Stimulated activated naive CD4-positive, alpha-beta T cell treated with Interleukin-2 at 50 U/mL for 16 hours (primary cell): ENCODE measurements around the gene HEATR5A.
"Not testable (repeated sequence)": the region's sequence is repeated elsewhere in the genome, so short reads cannot be mapped to it uniquely, and the experiment has no call there.

Source experiments
- DNase-seq: peaks from one replicate; lab custom pipeline; 2025; lab: John Stamatoyannopoulos, UW

HEATR5A gene

DNA sequence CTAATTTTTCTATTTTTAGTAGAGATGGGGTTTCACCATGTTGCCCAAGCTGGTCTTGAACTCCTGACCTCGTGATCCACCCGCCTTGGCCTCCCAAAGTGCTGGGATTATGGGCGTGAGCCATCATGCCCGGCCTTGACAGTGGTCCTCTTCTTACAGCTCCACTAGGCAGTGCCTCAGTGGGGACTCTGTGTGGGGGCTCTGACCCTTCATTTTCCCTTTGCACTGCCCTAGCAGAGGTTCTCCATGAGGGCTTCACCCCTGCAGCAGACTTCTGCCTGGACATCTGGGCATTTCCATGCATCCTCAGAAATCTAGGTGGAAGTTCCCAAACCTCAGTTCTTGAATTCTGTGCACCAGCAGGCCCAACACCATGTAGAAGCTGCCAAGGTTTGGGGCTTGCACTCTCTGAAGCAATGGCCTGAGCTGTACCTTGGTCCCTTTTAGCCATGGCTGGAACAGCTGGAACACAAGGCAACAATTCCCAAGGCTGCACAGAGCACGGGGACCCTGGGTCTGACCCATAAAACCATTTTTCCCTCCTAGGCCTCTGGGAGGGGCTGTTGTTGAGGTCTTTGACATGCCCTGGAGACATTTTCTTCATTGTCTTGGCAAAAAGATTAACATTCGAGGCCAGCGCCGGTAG, 90.4 kb downstream of the HEATR5A start:
- DNase-seq: not testable (repeated sequence)

DNA sequence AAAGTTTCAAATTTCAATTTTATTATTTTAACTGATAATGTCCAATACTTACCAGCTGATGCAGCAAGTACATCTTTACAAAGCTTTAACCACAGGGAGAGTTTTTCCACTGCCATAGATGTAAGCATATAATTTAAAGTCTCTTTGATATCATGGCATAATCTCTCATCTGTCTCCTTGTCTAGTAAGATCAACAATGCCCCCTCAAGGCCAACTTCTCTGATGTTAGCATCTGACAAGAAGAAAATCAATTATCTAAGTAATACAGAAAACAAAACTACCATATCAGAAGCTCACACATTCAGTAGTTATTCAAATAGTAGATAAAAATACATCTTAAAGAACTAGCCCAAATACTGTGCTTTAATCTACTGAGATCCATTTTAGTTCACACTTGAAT, 94.2 kb downstream of the HEATR5A start:
- no peak for DNase-seq

DNA sequence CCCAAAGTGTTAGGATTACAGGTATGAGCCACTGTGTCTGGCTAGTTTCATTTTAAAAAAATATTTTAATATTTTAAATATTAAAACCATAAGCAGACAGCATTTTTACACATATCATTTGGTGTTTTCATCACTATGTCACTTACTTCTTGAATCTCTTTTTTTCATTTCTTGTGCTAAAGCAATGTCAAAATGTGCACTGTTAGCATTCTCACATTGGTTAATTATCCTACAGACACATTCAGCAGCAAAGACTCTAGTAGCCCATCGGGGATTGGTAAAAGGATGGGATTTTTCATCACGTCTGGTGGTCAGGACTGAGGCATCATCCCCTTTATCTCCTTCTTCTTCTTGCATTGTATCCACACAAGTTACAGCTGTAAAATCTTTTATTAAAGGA, 96.9 kb downstream of the HEATR5A start:
- no peak for DNase-seq

DNA sequence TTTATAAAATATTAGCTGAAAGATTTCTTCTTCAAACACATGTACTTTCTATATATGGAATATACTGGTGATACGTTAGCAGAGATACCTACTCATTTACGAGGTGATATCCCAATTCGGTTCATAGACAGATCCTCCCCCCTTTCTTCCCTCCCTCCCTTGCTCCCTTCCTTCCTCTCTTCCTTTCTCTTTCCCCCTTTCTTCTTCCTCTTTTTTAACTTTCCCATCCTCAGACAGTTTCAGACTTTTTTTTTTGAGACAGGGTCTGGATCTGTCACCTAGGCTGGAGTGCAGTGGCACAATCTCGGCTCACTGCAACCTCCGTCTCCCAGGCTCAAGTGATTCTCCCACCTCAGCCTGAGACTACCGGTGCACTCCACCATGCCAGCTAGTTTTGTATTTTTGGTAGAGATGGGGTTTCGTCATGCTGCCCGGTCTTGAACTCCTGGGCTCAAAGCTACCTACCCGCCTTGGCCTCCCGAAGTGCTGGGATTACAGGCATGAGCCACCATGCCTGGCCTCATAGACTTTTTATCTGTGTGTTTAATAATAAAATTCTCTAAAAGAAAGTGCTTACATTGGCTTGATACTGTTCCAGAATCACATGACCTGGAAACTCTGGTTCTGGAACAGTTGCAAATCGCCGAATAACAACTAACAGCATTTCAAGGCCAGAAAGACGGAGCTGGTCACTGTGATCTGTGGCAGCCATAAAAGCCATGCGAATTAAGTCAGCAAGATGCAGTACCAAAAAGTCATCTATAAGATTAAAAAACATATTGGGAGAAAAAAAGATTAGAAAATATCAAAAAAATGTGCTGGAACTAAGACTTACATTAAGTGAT, 99.2 kb downstream of the HEATR5A start:
- no peak for DNase-seq

DNA sequence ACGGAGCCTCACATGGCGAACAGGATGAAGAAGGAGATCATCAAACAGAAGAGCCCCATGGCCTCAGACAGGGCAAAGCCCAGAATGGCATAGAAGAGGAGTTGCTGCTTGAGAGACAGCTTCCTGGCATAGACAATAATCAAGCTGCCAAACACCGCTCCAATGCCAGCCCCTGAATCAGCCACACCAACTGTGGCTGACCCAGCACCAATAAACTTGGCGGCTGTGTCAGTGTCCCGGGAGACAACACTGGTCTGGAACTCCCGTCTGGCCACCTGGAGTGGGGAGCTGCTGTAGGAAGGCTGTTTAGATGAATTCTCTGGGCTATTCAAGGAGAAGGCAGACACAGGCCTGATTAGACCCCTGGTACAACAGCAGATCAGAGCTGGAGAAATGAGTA, 100.1 kb downstream of the HEATR5A start:
- no peak for DNase-seq

DNA sequence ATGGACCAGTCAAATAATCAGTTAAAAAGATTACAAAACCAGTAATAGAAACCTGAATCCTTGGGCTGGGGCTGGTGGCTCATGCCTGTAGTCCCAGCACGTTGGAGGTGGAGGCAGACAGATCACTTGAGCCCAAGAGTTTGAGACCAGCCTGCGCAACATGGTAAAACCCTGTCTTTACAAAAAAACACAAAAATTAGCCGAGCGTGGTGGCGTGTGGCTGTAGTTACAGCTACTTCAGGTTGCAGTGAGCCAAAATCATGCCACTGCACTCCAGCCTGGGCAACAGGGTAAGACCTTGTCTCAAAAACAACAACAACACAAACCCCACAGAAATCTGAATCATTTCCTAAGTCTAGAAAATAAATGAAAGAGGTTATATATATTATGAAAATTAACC, 100.6 kb downstream of the HEATR5A start:
- no peak for DNase-seq

DNA sequence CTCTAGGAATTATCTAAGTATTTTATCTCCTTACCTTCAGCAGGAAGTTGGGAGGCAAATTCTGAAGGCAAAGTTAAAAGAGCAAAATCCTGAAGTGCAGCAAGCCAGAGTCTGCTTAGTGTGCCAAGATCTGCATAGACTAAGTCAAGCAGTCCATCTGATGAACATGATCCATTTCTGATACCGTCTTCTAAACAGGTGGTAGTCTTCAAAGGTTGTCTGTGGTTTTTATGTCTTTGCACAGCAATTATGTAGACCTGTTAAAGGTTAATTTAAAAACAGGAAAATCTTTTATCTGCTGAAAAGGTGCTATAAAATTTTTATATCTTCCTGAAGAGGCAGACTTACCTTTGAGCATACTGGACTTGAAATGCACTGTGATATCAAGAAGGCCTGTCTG, 107.4 kb downstream of the HEATR5A start:
- no peak for DNase-seq

DNA sequence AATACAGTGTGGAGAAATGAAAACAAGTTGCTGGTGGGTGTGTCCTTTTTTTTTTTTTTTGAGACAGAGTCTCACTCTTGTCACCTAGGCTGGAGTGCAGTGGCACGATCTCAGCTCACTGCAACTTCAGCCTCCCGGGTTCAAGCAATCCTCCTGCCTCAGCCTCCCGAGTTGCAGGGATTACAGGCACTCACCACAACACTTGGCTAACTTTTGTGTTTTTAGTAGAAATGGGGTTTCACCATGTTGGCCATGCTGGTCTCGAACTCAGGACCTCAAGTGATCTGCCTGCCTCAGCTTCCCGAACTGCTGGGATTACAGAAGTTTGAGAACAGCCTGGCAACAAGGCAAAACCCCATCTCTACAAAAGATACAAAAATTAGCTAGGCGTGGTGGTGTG, 108.0 kb downstream of the HEATR5A start:
- not testable (repeated sequence) for DNase-seq

DNA sequence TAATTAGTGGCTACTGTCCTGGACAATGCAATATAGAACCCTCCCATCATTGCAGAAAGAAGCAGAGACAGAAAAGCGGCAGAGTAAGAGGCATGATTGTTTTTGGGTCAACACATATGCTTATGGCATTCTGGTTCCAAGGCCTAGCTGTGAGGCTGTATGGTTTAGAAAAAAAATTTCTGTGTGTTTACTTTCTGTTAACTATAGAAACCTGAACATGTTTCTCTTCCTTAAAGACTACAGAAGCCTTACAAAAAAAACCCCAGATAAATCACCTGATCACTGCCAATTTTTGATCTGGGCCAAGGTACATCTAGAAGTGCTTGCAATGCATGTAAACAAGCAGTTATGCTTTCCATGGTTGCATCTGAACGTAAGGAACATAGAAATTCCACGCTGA, 112.7 kb downstream of the HEATR5A start:
- DNase-seq: no peak

DNA sequence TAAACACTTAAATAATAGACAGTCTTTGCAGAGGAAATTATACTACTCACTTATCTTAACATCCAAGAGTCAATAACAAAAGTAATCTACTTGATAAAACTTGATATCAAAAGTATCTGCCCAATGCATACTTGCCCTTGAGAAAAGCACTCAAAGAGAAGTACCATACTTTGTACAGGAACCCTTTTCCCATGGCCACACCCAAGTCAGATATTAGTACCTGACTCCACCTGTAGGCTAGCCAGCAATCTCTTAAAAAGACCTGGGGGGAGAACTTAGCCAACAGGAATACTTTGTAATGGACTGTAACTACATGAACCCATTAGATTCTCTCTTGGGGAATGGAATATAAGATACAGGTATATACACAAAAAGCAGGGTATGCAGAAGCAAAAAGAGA, 113.2 kb downstream of the HEATR5A start:
- DNase-seq: no peak

DNA sequence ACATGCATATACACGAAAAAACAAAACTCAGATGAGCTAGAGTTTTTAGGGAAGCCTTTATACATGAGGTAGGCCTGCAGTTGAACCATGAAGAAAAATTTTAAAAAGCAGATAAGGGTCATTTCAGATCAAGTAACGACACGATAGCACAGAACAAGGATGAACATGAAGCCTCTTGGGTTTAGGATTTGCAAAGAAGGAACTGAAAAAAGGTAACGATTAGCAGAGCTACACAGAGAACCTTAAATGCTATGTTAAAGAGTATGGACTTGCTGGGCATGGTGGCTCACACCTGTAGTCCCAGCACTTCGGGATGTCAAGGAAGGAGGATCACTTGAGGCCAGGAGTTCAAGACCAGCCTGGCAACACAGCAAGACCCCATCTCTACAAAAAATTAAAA, 116.7 kb downstream of the HEATR5A start:
- DNase-seq: no peak

DNA sequence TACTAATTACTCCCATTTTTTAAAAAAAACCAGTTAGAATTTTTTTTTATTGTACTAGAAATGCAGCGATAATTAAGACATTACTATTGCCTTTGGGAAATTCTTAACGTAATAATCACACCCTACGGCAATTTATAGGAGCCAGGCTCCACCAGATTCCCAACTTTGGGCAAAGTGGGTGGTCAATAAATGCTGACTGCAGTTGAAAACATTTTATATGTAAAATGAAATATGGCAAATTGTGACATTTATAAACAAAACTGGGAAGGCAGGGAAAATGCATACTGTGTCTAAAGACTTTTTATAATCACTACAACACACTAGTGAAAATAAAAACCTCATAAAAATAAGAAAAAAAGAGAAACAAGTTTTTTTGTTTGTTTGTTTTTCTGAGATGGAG, 119.5 kb downstream of the HEATR5A start:
- DNase-seq: no peak

DNA sequence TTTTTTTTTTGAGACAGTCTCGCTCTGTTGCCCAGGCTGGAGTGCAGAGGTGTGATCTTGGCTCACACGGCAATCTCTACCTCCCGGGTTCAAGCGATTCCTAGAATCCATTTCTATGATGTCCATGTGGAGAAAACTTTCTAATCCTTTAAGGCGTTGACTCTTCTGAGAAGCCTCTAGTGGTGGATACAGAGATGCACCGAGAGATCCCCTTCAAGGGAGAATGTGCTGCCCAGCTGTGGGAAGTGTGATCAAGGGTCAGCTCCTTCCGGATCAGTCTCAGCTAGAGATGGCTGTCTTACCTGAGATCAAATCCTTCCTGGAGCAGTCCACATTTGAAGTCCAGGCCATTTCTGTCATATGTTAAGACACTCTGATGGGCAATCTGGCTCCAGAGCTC, 120.1 kb downstream of the HEATR5A start:
- DNase-seq: no peak

DNA sequence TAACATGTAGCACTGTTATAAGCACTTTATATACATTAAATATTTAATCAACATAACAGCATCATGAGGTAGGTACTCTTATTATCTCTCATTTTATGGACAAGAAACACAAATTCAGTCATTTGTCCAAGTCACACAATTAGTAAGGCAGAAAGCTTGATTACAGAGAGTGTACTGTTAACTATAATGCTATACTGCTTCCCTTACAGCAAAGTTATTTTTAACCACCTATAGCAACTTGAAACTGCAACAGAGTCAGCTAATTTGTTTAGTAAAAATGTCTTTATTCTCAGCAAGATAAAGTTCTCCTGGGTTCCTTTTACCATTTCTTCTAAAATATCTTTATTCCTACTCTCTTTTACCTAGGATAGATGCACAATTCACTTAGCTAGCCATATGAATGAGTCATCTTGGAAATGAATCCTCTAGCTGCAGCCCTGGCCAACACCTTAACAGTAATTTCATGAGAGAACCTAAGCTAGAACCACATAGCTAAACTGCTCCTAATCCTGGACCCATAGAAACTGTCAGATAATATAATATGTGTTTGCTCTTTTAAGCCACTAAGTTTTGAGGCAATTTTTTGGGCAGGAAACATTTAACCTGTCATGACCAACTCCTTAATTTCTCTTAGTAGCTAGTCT, 122.5 kb downstream of the HEATR5A start:
- no peak for DNase-seq

DNA sequence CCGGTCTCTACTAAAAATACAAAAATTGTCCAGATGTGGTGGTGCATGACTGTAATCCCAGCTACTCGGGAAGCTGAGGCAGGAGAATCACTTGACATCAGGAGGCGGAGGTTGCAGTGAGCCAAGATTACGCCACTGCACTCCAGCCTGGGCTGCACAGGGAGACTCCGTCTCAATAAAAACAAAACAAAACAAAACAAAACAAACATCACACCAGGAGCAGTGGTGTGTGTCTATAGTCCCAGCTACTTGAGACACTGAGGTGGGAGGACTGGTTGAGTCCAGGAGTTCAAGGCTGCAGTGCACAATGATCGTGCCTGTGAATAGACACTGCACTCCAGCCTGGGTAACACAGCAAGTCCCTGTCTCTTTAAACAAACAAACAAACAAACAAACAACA, 123.2 kb downstream of the HEATR5A start:
- DNase-seq: no peak

DNA sequence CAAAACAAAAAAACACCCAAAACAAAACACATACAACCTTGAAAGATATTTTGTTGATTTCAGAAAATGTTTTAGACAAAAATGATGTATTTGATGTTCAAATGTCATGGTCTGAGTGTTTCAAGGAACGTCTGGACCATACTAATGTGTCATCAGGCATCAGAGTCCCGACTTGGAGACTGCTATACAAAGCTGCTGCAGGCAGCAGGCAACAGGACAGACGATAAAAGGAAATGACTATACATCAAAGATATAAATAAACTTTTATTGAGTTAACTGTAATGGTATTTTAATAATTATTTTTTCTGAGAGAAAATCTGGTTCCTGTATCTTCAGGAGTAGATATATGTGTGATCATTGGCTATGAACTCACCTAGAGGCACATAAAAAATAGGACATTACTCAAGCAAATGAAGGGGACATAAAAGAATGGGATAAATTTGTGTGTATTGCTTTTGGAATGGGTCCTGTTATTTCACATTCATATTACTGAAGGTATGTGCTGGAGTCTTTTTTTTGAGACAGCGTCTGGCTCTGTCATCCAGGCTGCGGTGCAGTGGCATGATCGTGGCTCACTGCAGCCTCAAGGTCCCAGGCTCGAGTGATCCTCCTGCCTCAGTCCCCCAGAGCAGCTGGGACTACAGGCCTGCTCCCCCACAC, 125.5 kb downstream of the HEATR5A start:
- DNase-seq: no peak

DNA sequence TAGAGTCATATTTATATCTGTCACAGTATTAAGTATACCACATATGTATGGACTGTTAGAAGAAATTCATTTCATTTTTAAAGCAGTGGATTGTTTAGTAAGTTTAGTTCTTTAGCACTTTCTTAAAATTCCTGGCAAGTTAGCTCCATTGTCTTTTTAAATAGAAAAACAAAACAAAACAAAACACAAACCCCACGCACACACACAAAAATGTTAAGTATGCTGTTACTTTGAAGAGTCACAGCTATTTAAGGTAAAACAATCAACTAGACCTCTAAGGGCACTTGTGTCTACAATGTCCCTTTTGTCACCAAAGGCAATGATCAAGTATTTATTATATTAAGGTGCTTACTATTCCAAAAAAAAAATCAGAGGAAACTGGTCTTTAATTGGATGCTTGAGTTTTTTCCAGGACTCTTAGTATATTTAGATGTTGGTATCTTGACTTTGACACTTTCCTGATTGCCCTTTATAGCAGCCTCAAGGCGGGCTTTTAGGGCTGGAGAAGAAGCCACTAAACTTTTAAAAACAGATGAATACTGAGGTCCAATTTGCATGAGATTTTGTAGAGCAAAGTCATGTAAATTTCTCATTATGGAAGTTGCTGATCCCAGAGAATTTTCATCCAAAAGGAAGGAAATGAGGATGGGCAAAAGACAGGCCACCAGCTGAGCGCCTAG, 127.3 kb downstream of the HEATR5A start:
- no peak for DNase-seq

DNA sequence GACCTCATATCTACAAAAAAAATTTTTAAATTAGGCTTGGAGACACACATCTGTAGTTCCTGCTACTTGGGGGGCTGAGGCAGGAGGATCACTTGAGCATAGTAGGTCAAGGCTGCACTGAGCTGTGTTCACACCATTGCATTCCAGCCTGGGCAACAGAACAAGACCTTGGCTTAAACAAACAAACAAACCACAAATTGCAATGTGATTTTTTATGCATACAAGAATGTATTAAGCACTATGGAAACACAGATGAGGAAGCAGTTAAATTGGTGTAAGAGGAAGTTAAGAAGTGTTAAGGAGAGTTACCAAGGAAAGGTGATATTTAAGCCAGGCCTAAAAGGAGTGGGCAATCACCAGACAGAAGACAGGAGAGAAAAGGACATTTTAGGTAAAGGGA, 129.1 kb downstream of the HEATR5A start:
- no peak for DNase-seq

DNA sequence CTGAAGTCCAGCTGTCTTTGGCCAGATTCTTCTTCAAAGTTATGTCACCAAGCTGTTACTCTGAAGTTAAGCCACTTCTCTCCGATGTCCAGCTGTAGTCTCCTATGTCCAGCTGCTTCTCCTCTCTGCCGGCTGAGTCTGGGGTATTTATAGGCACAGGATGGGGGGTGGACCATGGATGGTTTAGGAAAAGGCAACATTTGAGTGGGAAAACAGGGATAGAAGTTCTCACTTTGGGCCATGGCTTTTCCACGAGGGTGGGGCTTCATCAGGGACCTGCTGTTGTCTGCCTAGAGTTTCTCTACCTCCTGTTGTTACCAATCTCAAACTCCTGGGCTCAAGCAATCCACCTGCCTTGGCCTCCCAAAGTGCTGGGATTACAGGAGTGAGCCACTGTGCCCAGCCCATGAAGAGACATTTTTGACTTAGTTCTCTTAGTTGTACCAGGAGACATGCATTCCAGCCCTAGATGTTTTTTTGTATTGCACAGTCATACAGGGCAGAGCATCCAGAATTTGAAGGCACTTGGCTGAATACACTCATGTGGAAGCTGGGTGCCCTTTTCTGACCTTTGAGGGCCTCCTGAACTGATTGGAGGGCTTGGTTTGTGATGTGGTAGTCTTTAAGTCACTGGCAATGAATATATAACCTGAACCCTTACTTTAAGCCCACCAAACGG, 132.9 kb downstream of the HEATR5A start:
- DNase-seq: no peak

DNA sequence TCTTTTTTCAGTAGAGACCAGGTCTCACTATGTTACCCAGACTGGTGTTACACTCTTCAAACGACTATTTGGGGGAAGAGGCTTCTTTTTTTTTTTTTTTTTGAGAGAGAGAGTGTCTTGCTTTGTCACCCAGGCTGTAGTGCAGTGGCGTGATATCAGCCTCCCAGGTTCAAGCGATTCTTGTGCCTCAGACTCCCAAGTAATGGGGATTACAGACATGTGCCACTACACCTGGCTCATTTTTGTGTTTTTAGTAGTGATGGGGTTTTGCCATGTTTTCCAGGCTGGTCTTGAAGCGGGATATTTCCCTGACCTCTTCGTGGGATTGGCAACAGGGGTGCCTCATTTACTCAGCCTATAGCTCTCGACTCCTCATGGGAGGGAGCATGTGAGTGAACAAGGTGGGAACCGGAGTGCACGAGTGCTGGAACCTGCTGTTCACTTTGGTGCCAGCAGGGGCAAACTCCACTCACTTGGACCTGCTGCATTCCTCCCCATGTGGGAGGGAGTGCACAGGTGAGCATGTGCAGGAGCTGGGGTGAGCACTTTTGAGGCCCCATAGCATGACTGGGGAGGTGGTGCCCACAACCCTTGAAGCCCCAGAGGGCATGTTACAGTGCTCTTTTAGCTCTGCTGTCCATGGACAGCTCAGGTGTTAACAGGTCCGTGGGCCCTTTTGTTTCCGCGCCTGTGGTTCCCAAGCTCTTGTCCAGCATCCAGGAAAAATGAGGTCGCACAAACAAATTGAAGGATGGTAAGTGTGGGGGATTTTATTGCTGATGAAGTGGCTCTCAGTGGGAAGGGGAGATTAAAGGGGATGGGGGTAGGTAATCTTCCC, 133.7 kb downstream of the HEATR5A start:
- DNase-seq: no peak
